NCI-H1930 (cell line): ENCODE measurements around the gene RGS19.
A peak's percentile ranks its signal among the peaks of the same experiment; 100 is the strongest.

ENCODE experiments used
- DNase-seq, 2 experiments: peaks; one replicate each; lab custom pipeline; 2025; lab: John Stamatoyannopoulos, UW

The RGS19 gene

DNA sequence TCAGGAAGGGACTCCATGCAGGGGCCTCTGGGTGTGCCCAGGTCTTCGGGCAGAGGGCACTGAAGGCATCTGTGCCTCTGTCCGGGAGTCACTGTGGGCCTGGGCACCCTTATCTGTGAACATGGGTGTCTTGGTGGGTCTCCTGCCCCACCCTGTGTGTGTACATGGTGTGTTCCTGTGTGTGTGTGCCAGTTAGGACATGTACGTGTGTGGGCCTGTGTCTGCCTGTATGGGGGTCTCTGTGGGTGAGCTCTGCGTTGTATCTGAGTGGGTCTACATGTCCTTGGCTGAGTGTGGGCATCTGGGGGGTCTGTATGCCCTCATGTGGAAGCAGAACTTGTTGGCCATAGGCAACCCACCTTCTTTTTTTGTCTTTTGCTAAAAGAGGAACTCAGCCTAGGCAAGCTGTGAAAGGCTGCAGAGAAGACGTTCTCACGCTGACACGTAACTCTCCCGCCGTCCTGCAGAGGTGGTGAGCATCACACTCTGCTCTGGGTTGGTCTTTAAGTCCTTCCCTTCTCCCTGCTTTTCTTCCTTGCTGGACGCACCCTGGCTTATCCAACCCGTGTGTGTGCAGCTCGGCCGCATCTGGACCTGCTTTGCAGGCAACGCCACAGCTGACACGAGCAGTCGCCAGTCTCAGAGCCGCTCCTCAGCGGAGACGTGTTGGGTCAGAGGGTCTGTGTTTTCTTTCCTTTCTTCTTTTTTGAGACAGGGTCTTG is 28.6 kb upstream of the RGS19 start:
- no peak for DNase-seq

DNA sequence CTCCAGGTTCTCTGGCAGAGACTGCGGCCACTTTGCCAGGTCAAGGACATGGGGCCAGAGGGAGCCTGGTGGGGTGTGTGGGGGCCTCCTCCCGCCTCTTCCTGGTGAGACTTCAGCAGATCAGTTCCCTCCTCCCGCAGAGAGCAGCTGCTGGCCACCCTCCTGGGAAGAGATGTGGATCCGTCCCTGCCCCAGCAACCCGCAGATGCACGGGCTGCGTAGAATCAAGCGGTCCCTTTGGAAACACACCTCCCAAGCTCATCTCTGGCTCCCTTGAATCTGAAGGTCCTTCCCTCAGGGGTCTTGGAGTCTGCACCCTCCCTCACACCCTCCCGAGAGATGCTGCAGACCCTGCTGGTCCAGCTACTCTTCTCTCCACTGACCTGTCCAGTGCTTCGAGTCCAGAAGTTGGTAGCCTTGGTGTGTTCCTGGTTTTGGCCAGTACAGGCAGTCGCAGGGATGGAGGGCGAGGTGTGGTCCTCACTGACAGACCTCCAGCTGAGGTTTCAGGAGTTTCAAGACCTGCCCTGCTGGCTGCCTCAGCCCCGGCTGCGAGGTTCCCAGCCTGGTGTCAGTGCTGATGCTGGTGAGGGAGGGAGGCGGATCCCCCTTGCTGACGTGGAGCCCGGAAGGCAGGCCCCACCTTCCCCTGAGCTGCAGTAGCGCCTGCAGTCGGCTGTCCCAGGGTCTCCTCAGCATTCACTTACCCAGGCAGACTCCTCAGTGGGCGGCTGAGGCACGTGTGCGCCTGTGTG is 27.8 kb upstream of the RGS19 start, which contains the start of gene NPBWR2:
NPBWR2 (minus strand) TSS at position 585 of the 755 bp plus-strand sequence. CDS start 734 bp downstream, outside the sequence.
- no peak for DNase-seq

DNA sequence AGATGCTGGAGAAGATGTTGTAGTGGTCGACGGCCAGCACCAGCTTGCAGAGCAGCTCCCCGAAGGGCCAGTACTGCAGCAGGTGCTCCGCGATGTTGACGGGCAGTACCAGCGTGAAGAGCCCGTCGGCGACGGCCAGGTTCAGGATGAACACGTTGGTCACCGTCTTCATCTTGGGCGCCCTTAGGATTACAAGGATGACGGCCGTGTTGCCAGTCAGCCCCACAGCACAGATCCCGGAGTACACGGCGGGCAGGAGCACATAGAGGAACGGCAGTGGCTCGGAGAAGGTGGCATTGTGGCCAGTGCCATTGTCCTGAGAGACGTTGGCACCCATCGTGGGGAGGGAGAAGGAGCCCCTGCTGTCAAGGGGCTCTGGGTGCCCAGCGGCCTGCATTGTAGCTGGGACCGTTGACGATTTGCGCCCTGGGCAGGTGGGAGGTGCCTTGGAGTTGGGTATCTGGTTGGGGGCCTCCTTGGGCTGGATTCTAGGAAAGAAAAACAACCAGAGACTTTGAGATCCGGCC is 27.2 kb upstream of the RGS19 start:
- DNase-seq: no peak

DNA sequence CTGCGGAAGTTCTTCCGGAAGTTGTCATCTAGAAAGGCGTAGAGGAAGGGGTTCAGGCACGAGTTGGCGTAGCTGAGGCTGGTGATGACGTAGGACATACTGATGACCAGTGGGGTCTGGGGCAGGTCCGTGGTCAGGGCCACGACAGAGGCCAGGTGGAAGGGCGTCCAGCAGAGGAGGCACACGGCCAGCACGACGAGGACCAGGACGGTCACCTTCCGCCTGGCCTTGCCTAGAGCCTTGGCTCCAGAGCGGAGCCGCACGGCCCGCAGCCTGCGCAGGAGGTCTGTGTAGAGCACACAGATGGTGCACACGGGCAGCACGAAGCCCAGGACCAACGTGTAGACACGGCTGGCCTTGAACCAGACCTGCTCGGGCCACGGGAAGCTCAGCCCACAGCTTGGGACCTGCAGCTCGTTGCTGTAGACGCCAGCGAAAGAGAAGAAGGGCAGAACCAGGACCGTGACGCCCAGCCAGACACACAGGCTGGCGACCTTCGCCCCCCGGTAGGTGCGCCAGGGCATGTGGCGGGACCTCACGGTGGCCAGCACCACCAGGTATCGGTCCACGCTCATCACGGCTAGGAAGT is 26.6 kb upstream of the RGS19 start:
- DNase-seq: no peak

DNA sequence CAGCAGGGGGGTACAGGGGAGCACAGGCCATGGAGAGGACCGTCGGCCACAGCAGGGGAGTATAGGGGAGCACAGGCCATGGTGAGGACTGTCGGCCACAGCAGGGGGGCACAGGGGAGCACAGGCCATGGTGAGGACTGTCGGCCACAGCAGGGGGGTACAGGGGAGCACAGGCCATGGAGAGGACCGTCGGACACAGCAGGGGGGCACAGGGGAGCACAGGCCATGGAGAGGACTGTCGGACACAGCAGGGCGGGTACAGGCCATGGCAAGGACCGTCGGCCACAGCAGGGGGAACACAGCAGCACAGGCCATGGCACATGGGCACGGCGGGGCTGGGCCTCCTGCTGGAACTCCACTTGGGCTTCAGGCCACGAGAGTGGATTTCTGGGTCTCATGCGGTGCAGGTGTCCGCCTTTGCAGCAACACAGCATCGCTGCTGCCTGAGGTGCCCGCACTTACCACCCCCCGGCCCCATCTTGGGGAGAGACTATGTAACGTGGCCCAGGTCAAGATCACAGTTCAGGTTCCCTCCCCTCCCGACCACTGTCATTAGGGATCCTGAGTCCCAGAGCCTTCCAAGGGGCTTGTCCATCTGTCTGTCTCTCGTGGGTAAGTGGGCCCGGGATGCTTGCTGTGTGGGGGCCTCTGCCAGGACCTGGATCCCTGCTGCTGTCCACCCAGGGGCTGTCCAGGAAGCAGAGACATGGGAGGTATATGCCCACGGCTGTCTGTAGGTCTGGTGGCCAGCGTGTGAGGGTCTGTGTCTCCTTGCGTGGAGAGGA is 25.5 kb upstream of the RGS19 start:
- no peak for DNase-seq

GRCh38 chr20:64103871-64104666 is 24.8 kb upstream of the RGS19 start:
- no peak for DNase-seq

DNA sequence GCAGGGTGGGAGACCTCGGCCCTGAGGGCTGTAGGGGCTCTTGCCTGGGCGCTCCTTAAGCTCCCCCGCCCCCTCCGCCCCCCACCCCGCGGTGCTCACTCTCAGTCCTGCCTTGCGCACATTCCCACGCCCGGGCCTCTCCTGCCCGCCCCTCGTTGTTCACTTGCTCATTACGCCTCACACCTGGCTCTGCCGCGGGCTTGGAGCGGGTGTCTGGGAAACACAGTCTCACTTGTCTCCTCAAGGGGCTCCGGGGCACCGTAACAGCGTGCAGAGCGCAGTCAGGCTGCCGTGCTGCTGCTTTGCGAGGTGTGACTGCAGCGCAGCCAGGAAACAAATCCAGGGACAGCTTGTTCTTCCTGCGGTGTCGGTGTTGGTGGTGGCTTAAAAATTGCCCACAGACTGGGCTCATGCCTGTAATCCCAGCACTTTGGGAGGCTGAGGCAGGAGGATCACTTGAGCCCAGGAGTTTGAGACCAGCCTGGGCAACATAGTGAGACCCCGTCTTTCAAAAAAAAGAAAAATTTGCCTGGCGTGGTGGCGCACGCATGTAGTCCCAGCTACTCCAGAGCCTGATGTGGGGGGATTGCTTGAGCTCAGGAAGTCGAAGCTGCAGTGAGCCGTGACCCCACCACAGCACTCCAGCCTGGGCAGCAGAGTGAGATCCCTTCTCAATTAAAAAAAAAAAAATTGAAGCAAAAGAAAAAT is 23.5 kb upstream of the RGS19 start:
- DNase-seq: peak in 1 of 2 experiments; percentile 53

- peak; percentile 64 to 84 for DNase-seq
Measured at GRCh38 chr20:64101731-64102621, 22.7 kb upstream of the RGS19 start.

- no peak for DNase-seq
Measured at GRCh38 chr20:64100946-64101688, 21.8 kb upstream of the RGS19 start.

DNA sequence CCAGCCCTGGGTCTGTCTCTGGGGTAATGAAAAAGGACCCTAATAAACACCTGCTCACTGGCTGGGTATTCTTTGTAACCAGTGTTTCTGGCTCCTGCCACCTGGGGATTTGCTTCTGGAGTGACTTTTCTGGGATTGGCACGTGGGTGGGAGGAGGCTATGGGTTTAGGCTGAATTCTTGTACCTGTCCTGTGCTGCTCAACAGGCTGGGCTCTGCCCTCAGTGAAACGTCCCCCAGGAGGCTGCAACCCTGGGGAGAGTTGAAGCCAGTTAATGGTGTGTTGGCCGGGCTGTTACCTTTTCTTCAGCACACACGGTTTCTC is 21.2 kb upstream of the RGS19 start:
- DNase-seq: no peak

DNA sequence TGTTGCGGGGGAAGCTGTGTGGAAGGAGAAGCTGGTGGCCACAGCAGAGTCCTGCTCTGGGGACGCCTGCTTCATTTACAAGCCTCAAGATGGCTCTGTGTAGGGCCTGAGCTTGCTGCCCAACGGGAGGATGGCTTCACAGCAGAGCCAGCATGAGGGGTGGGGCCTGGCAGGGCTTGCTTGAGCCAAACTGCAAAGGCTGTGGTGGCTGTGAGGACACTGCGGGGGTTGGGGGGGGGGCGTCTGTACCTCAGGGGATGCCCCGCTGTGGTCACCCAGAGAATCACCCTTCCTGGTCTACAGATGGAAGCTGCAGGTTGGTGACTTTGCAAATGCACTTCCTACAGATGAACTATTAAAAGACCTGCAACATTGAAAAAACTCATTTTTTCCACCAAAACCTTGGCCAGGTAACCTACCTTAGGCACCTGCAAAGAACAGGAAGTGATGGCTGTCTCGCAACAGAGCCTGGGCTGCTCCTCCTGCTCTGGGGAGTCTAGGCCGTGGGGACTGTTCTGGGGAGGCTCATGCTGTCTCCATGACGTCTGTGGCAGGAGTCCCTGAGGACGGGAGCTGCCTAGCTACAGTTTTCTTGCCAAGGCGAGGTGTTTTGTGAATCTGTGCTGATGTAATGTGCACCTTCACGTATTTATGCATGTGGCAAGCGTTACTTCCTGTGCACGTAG is 20.7 kb upstream of the RGS19 start:
- DNase-seq: no peak

GRCh38 chr20:64099086-64099786 is 19.9 kb upstream of the RGS19 start:
- no peak for DNase-seq

GRCh38 chr20:64098471-64099013 is 19.2 kb upstream of the RGS19 start:
- DNase-seq: no peak

DNA sequence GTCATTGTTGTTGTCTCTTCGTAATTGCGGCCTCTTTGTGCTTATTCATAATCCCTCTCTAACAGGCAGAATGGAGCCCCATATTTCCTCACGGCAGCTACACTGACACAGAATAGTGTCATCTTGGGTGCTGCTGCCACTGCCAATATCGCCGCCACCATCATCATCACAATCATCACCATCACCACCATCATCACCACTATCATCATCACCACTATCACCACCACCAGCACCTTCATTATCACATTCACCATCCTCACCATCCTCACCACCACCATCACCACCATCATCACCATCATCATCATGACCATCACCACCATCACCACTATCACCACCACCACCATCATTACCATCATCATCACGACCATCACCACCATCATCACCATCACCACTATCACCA is 17.2 kb upstream of the RGS19 start:
- DNase-seq: no peak

DNA sequence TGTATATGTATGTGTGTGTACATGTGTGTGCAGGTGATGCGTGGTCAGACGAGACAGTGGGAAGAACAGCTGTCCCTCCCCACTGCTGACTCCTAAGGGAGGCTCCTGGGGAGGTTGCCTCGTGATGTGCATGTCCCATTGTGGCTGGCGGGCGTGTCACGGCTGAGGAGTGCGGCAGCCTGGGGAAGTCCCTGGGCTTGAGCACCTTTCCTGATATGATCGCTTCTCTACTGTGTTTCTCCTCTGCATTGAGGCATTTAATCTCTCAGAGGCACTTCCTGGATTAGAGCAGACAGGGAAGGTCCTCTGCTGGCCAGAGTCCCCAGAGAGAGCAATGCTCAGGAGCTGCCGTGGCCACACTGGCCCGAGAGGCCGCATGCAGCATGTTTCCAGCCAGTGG is 16.6 kb upstream of the RGS19 start:
- no peak for DNase-seq

GRCh38 chr20:64095455-64095854 is 16.1 kb upstream of the RGS19 start:
- DNase-seq: no peak

DNA sequence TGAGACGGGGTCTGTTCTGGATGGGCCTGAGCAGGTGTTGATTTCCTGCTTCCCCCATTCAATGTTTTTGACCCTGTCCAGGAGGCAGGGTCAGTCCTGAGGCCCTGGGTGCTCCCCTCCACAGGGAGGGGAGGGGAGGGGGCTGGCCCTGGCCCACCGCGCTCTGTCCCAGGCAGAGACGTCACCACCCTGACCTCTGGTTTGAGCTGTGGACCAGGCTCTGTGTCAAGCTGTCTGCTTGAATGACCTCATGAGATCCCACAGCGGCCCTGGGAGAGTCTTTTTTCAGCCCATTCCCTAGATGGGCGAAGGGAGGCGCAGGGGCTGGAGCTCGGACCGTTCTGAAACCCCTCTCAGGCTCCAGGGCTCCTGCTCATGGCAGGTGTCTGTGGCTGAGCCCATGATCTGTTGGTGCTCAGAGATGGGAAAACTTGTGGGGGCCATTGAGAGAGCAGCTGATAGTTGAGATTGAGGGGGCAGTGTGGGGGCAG is 13.7 kb upstream of the RGS19 start:
- no peak for DNase-seq
